Measurements from ENCODE around the gene H6PD. TPM values are rescaled to one million over a fixed set of nuclear protein-coding genes. Genes with fewer than 3 reads are reported as not detected.

Gene H6PD
- total and polyA plus RNA-seq, 9 of the 15 experiments (the other 6 are each of a cell fraction or from before 2014, with no cell fraction given), result 0.04 to 2.5 (median 0.95) TPM

- no peak for FAIRE-seq
- H3K9me1 ChIP-seq (ENCODE audit: control insufficient read depth, insufficient read depth, low read length), result no peaks in the 10 kb centered on the region
- no peaks in the 10 kb centered on the region for H3K36me3 ChIP-seq (ENCODE audit: control insufficient read depth, insufficient read depth, low read length)
- peaks cover 10 to 78% of the 10 kb centered on the region in 2 experiments; a peak in 4 of 5 replicates for H3K27me3 ChIP-seq (ENCODE audit: control insufficient read depth in 2 of 2, insufficient read depth in 2 of 2, low read length in 2 of 2)
- peaks cover 0 to 21% of the 10 kb centered on the region in 2 experiments; a peak in 2 of 5 replicates for H3K4me1 ChIP-seq (replicated peaks in 1 of 2; ENCODE audit: control insufficient read depth in 2 of 2, insufficient read depth in 2 of 2, low read length in 2 of 2)
- TF ChIP-seq ZBTB34 (CRISPR knock-in tag; IDR thresholded peaks at IDR 0.05) (no peak), CBFB (CRISPR knock-in tag; IDR thresholded peaks at IDR 0.05) (no peak), REST (IDR thresholded peaks at IDR 0.05; ENCODE audit: borderline replicate concordance) (no peak), REST (CRISPR knock-in tag; IDR thresholded peaks at IDR 0.05; ENCODE audit: low read depth) (no peak), SRSF1 (IDR thresholded peaks at IDR 0.05; ENCODE audit: low read depth, low read length) (no peak), ZBTB8A (IDR thresholded peaks at IDR 0.05; ENCODE audit: partially characterized antibody) (no peak), HNRNPK (IDR thresholded peaks at IDR 0.05; ENCODE audit: low read depth, low read length, poor library complexity, severe bottlenecking) (no peak)
- no peak overlapping the region for H3K27ac ChIP-seq (ENCODE audit: extremely low read depth, low read depth, low read length)
- no peaks in the 10 kb centered on the region for H3K79me2 ChIP-seq (ENCODE audit: control insufficient read depth, insufficient read depth, low read length)
- peaks cover 28% of the 10 kb centered on the region; the same call in 1 of the 2 replicates for H4K20me1 ChIP-seq (replicated peaks; ENCODE audit: control insufficient read depth, insufficient read depth, low read length)
- POLR2A ChIA-PET, result interaction anchor here (0.6 to 3.3 kb wide), 4 partner anchors 8 to 278 kb away, joined by 3 to 11 read pairs (median 4); no protein-coding TSS in a partner anchor
- BruUV-seq (replicated peaks), result no TSS peak
- no peaks in the 10 kb centered on the region for H3K9me3 ChIP-seq (replicated peaks; ENCODE audit: control insufficient read depth, insufficient read depth, low read depth, low read length)
- no peak for ATAC-seq
- CTCF ChIA-PET (ENCODE audit: low intra/inter-chr PET ratio), result interaction anchor here (0.6 kb wide), 1 partner anchor 19 kb away, joined by 3 read pairs; no protein-coding TSS in a partner anchor
- no peak for DNase-seq (ENCODE audit: extremely low read depth in 1 of 4, low spot score in 3 of 4)
- intact Hi-C loops (cut with micrococcal nuclease), result no loop called here
- H3K9ac ChIP-seq (ENCODE audit: insufficient read depth in 1 of 2, low read depth in 2 of 2, low read length in 2 of 2), result no peak overlapping the region; a peak in 1 of 4 replicates
- in situ Hi-C loops (cut with MboI), result no loop called here
- H3K4me3 ChIP-seq, result no peak overlapping the region
- WGBS (ENCODE audit: insufficient coverage, low coverage, missing lambda C conversion rate), result 20% methylated on average over 41 of the region's 41 CpGs
- H2AFZ ChIP-seq (ENCODE audit: low read depth, low read length), result no peak overlapping the region
- H3K4me2 ChIP-seq (ENCODE audit: insufficient read depth, low read length), result no peak overlapping the region
Measured at GRCh38 chr1:9246841-9247785, 12.5 kb downstream of the H6PD start.
